GM19328 (cell line): ENCODE measurements around the gene DGKI.

Source experiments
- ATAC-seq: cut with Tn5 transposase; IDR thresholded peaks from one replicate; pipeline ENCODE4 v1.9.1; 2021; ENCODE audit warnings: mild to moderate bottlenecking, moderate library complexity; ENCODE audit not compliant: unreplicated experiment

The DGKI gene

GRCh38 chr7:137658190-137658900 lies 188.4 kb downstream of the DGKI start:
- no peak for ATAC-seq

- no peak for ATAC-seq
These were observed 189.1 kb downstream of the DGKI start for GRCh38 chr7:137657476-137658189.

- no peak for ATAC-seq
These were observed 189.9 kb downstream of the DGKI start for GRCh38 chr7:137656850-137657232.

DNA sequence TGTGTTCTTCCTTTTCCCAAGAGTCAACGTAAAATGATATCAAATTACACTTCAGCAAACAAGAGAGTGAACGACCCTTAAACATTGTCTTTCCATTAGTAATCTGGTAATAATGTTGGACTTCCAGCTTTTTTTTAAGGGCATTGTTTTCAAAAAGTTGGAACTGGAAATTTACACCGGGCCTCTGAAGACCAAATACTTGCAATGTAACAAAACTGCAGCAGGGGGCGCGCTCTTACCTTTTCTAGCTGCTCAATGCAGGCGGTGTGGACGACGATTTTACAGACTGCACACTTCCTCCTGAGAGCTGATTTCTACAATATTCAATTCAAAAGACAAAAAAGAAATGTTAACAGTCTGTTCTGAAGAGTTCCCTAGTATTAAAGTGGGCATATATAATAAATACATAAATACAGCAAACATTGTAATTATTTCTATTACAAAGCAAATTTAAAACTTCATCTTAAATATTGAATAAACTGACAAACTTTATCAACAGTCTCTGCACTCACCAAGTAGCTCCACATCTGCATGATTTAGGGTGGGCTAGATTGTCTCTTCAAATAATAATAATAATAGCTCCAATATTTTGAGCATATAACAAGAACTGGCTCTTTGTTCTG lies 190.4 kb downstream of the DGKI start:
- peak; percentile 56 for ATAC-seq

DNA sequence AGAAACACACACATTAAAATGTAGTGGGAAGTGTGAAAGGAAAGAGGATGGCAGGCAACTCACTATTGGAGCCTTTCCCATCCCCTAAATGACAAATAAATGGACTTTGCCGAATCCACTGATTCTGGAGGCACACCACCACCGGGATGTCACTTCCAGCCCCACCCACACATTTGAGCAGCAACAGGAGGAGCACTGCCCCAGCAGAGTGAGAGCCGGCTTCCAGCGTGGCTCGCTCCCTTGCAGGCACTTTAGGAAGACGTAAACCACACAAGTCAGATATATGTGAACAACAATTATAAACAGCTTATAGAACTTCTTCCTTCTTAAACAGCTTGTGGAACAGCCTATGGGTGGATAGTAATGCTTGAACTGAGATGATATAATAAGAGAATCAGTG lies 191.0 kb downstream of the DGKI start:
- no peak for ATAC-seq

- ATAC-seq: no peak
These were observed 194.1 kb downstream of the DGKI start for GRCh38 chr7:137652721-137653120.

GRCh38 chr7:137647905-137648565 lies 198.7 kb downstream of the DGKI start:
- no peak for ATAC-seq

DNA sequence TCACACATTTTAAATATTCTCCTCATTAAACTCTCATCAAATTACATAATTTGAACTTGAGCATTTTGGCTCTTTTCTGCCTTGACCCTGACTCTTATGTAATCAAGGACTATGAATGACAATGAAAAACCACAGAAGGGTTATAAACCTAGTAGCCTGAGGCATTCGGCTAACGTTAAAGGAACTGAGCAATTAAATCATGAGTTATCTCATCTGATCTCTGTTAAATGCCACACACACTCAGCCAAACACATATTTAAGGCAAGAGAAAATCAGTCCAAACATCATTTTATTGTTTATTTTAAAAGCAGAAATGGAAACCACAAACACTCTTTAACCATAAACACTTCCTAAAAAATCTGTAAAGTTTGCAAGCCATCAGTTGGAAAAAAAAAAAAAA lies 204.3 kb downstream of the DGKI start:
- no peak for ATAC-seq

DNA sequence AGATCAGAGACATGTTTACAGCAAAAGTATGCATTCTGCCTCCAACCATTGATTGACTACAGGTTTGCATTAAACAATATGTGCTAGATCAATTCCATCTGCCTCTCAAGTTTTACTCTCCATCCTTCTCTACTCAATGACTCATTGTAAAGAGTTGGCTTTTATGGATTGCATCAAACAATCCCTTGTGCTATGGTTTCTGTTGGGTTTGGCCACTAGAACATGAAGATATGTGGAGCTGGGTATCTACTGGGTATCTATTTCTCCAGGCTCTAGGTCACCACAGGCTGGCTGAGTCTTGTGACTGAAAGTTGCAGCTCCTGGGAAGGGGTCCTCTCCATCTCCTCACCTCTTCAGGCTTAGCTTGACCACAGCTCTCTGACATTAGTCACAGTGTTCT lies 204.7 kb downstream of the DGKI start:
- ATAC-seq: no peak

DNA sequence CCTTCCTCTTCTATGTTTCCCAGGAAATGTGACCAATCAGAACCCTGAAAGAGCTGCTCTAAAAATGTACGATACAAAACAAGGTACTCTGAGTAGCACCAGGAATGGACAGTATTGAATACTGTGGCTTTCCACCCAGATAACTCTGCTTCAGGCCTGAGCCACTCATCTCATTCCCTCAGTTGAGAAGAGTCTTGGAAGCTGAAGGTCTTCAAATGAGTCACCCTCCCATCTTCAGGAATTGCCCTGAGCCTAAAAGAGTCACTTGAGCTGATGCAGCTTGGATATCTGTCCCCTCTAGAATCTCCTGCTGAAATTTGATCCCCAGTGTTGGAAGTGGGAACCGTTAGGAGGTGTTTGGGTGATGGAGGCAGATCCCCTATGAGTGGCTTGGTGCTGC lies 210.4 kb downstream of the DGKI start:
- no peak for ATAC-seq

- ATAC-seq: no peak
These were observed 210.9 kb downstream of the DGKI start for GRCh38 chr7:137635874-137636273.

GRCh38 chr7:137635132-137635531 lies 211.6 kb downstream of the DGKI start:
- no peak for ATAC-seq

- ATAC-seq: no peak
These were observed 212.4 kb downstream of the DGKI start for GRCh38 chr7:137634356-137634755.

- no peak for ATAC-seq
These were observed 213.6 kb downstream of the DGKI start for GRCh38 chr7:137633133-137633532.

GRCh38 chr7:137628216-137628615 lies 218.6 kb downstream of the DGKI start:
- ATAC-seq: no peak

- no peak for ATAC-seq
These were observed 220.2 kb downstream of the DGKI start for GRCh38 chr7:137626469-137627067.

GRCh38 chr7:137625197-137625596 lies 221.6 kb downstream of the DGKI start:
- no peak for ATAC-seq

GRCh38 chr7:137619181-137619580 lies 227.6 kb downstream of the DGKI start:
- ATAC-seq: no peak

DNA sequence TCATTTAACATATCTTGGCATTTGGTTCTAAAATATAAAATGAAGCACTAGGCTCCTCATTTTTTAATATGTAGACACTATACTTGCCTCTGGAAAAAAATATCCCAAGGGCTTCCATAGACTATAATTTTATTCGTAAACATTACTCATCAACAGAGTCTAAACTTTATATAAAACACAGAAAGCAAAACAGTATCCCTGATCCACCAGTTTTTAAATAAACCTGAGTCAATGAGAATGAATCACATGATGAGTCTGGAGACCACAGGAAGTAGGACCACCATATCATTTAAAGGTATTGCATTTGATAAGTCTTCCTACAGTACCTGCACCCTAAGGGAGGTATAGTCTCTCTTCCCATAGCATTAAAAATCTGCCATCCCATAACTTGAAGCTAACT lies 228.0 kb downstream of the DGKI start:
- no peak for ATAC-seq

- no peak for ATAC-seq
These were observed 233.7 kb downstream of the DGKI start for GRCh38 chr7:137613006-137613525.

GRCh38 chr7:137611606-137612005 lies 235.2 kb downstream of the DGKI start:
- no peak for ATAC-seq
